Gastroesophageal sphincter (tissue), 3 donors: ENCODE data around the gene ZNF512B.

Source experiments
- EP300 ChIP-seq: sonication (generic); formaldehyde crosslinking; IDR thresholded peaks from one replicate; pipeline ENCODE4 v1.6.1; 2017; ENCODE audit warnings: antibody characterized with exemption, mild to moderate bottlenecking
- TF ChIP-seq, protein P1 (sequence below), 4 experiments: fragments of 200-600 bp in 2 of 4; fragments of 450-650 bp in 2 of 4; sonication (generic) in 1 of 4; IDR thresholded peaks; one replicate each; pipeline ENCODE4 v1.5.1; 2017 to 2019; ENCODE audit warnings: antibody characterized with exemption in 4 of 4, mild to moderate bottlenecking in 2 of 4, moderate library complexity in 2 of 4

DNA sequence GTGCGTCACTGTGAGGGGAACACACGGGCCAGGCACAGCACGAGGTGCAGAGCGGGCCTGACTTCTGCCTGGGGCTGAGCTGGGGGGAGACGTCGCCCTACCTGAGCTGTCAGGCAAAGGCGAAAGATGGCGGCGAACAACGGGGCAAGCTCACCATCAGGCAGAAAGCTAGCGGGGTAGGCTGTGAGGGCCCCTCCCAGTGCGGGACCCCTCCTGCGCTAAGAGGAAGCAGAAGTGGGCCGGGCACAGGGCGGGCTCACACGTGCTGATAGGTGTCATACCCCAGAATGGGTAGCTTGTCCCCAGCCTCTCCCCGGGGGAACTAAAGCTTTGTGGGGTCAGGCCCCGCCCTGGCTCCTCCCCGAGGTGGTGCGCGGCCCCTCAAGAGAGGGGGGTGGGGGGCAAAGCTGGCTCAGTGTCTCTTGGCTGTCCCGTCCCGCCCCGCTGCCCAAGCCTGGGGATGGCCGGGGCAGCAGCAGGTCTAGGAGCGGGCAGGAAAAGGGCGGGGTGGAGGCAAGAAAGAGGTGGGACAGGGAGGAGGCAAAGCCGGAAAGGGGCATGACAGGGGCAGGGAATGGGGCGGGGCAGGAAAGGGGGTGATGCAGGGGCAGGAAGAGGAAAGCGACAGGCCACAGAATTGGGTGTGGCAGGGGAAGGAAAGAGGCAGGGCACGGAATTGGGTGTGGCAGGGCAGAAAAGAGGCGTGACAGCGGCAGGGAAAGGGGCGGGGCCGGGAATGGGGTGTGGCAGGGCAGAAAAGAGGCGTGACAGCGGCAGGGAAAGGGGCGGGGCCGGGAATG lies 28.2 kb downstream of the ZNF512B start:
- TF ChIP-seq, protein P1, sequence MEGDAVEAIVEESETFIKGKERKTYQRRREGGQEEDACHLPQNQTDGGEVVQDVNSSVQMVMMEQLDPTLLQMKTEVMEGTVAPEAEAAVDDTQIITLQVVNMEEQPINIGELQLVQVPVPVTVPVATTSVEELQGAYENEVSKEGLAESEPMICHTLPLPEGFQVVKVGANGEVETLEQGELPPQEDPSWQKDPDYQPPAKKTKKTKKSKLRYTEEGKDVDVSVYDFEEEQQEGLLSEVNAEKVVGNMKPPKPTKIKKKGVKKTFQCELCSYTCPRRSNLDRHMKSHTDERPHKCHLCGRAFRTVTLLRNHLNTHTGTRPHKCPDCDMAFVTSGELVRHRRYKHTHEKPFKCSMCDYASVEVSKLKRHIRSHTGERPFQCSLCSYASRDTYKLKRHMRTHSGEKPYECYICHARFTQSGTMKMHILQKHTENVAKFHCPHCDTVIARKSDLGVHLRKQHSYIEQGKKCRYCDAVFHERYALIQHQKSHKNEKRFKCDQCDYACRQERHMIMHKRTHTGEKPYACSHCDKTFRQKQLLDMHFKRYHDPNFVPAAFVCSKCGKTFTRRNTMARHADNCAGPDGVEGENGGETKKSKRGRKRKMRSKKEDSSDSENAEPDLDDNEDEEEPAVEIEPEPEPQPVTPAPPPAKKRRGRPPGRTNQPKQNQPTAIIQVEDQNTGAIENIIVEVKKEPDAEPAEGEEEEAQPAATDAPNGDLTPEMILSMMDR (IDR thresholded peaks at IDR 0.05), result no peak
- no peak for TF ChIP-seq EP300
